AG20443 (cell line): ENCODE results near the gene PHLPP1.
"Not testable (repeated sequence)": the region's sequence is repeated elsewhere in the genome, so short reads cannot be mapped to it uniquely, and the experiment has no call there.

Source experiments
- DNase-seq: peaks from one replicate; pipeline ENCODE4 v3.0.0; 2012; ENCODE audit warnings: low spot score, mixed read lengths

PHLPP1 gene

GRCh38 chr18:62717925-62718800 is 2.8 kb downstream of the PHLPP1 start:
- DNase-seq: no peak

GRCh38 chr18:62720048-62720447 is 4.7 kb downstream of the PHLPP1 start:
- no peak for DNase-seq

GRCh38 chr18:62720766-62721613 is 5.6 kb downstream of the PHLPP1 start:
- DNase-seq: no peak

GRCh38 chr18:62721839-62722795 is 6.8 kb downstream of the PHLPP1 start:
- DNase-seq: no peak

- no peak for DNase-seq
Measured at GRCh38 chr18:62723666-62724281, 8.4 kb downstream of the PHLPP1 start.

- DNase-seq: no peak
Measured at GRCh38 chr18:62725896-62726295, 10.6 kb downstream of the PHLPP1 start.

GRCh38 chr18:62728254-62728653 is 12.9 kb downstream of the PHLPP1 start:
- DNase-seq: no peak

- DNase-seq: no peak
Measured at GRCh38 chr18:62729487-62730386, 14.4 kb downstream of the PHLPP1 start.

- no peak for DNase-seq
Measured at GRCh38 chr18:62730941-62731340, 15.6 kb downstream of the PHLPP1 start.

GRCh38 chr18:62732617-62733016 is 17.3 kb downstream of the PHLPP1 start:
- no peak for DNase-seq

- no peak for DNase-seq
Measured at GRCh38 chr18:62734290-62734689, 18.9 kb downstream of the PHLPP1 start.

- no peak for DNase-seq
Measured at GRCh38 chr18:62735387-62735786, 20.0 kb downstream of the PHLPP1 start.

- no peak for DNase-seq
Measured at GRCh38 chr18:62736077-62736855, 20.9 kb downstream of the PHLPP1 start.

GRCh38 chr18:62737241-62737873 is 22.0 kb downstream of the PHLPP1 start:
- DNase-seq: no peak

- no peak for DNase-seq
Measured at GRCh38 chr18:62738639-62739038, 23.3 kb downstream of the PHLPP1 start.

- DNase-seq: no peak
Measured at GRCh38 chr18:62739911-62740310, 24.6 kb downstream of the PHLPP1 start.

- DNase-seq: not testable (repeated sequence)
Measured at GRCh38 chr18:62740650-62741049, 25.3 kb downstream of the PHLPP1 start.

- DNase-seq: no peak
Measured at GRCh38 chr18:62741118-62741566, 25.8 kb downstream of the PHLPP1 start.

GRCh38 chr18:62741584-62741983 is 26.2 kb downstream of the PHLPP1 start:
- no peak for DNase-seq
